ENCODE results near the gene MRAS. TPM values are rescaled to one million over a fixed set of nuclear protein-coding genes. Genes with fewer than 3 reads are reported as not detected.

MRAS gene
- total and polyA plus RNA-seq, 2 of the 4 experiments (the other 2 are of a cell fraction), result 59.3 to 60.6 TPM

- no peak for ATAC-seq (ENCODE audit: low read depth)
- peaks cover 4% of the 10 kb centered on the region for H3K36me3 ChIP-seq (ENCODE audit: control insufficient read depth, insufficient read depth, low read length)
- H3K27me3 ChIP-seq (ENCODE audit: control insufficient read depth, insufficient read depth, low read length), result no peaks in the 10 kb centered on the region
- no peak overlapping the region for H3K14ac ChIP-seq (replicated peaks; ENCODE audit: low read depth, low read length)
- H3K18ac ChIP-seq (ENCODE audit: low read depth, low read length), result no peak overlapping the region
- intact Hi-C loops (cut with micrococcal nuclease) (no loop called here), in situ Hi-C loops (cut with MboI; ENCODE audit: low sequenced_read_pairs) (no loop called here), dilution Hi-C loops (cut with HindIII; ENCODE audit: low sequenced_read_pairs, unreplicated experiment) (no loop called here)
- peaks cover 12% of the 10 kb centered on the region for H3K4me1 ChIP-seq (ENCODE audit: control insufficient read depth, insufficient read depth, low read length)
- H3K23ac ChIP-seq (ENCODE audit: low read depth, low read length), result no peak overlapping the region
- no peak overlapping the region for H4K5ac ChIP-seq (ENCODE audit: low read depth, low read length)
- no peak overlapping the region for H3K4me3 ChIP-seq (ENCODE audit: insufficient read depth, low read depth, low read length)
- no peak overlapping the region for H2BK15ac ChIP-seq (ENCODE audit: low read depth, low read length)
- no peak overlapping the region for H3K27ac ChIP-seq (ENCODE audit: insufficient read depth, low read length)
- TF ChIP-seq FOS (IDR thresholded peaks at IDR 0.05; ENCODE audit: low read depth, low read length), result no peak
- no peak for TF ChIP-seq CTCF (conservative IDR thresholded peaks at IDR 0.05; ENCODE audit: low read depth, low read length)
- no peak for TF ChIP-seq USF2 (IDR thresholded peaks at IDR 0.05; ENCODE audit: low read depth, low read length)
- TF ChIP-seq CEBPB (IDR thresholded peaks at IDR 0.05; ENCODE audit: low read depth, low read length), result no peak
- TF ChIP-seq RAD21 (IDR thresholded peaks at IDR 0.05; ENCODE audit: low read length), result no peak
- TF ChIP-seq RCOR1 (IDR thresholded peaks at IDR 0.05; ENCODE audit: insufficient replicate concordance, low read length), result no peak
- TF ChIP-seq NFE2L2 (IDR thresholded peaks at IDR 0.05; ENCODE audit: low read depth, low read length), result no peak
- no peak for TF ChIP-seq MXI1 (IDR thresholded peaks at IDR 0.05; ENCODE audit: borderline replicate concordance, low read depth, low read length)
- TF ChIP-seq MAZ (IDR thresholded peaks at IDR 0.05; ENCODE audit: borderline replicate concordance, low read depth, low read length), result no peak
- TF ChIP-seq RFX5 (IDR thresholded peaks at IDR 0.05; ENCODE audit: low read depth, low read length), result no peak
- H3K9ac ChIP-seq (ENCODE audit: low read depth, low read length), result no peak overlapping the region
- H3K56ac ChIP-seq (ENCODE audit: extremely low read depth, insufficient read depth, low read length), result no peak overlapping the region
- peaks cover 22 to 30% of the 10 kb centered on the region in 2 experiments for H3K79me1 ChIP-seq (ENCODE audit: low read depth in 1 of 2, low read length in 2 of 2)
- no peak overlapping the region for H3K4ac ChIP-seq (ENCODE audit: low read depth, low read length)
- no peak overlapping the region for H2BK120ac ChIP-seq (ENCODE audit: low read depth, low read length)
- CTCF ChIA-PET, result no interaction called here
- H4K20me1 ChIP-seq (ENCODE audit: insufficient read depth, low read length), result no peaks in the 10 kb centered on the region
- no peak overlapping the region for H2AK5ac ChIP-seq (ENCODE audit: low read depth, low read length)
- 100% methylated on average over 1 to 2 of the region's 5 CpGs for WGBS, 2 experiments (ENCODE audit: extremely low coverage in 2 of 2, insufficient read length in 1 of 2)
- peaks cover 12% of the 10 kb centered on the region for H3K9me1 ChIP-seq (ENCODE audit: insufficient read depth, low read length)
- H2BK20ac ChIP-seq (ENCODE audit: low read depth, low read length), result no peak overlapping the region
- POLR2A ChIA-PET (ENCODE audit: unreplicated experiment), result no interaction called here
- H4K91ac ChIP-seq (ENCODE audit: insufficient read depth, low read depth, low read length), result no peak overlapping the region
- no TSS peak for BruUV-seq (replicated peaks)
- H3K4me2 ChIP-seq (ENCODE audit: low read depth, low read length), result no peak overlapping the region
- no peak overlapping the region for H2AFZ ChIP-seq (replicated peaks; ENCODE audit: low read length, poor library complexity)
- no peak overlapping the region for H2AK9ac ChIP-seq (replicated peaks; ENCODE audit: low read depth, low read length, poor library complexity)
- no peaks in the 10 kb centered on the region for H3K9me3 ChIP-seq (ENCODE audit: control insufficient read depth, insufficient read depth, low read length)
- H2BK5ac ChIP-seq (ENCODE audit: low read depth, low read length, poor library complexity, severe bottlenecking), result no peak overlapping the region
- H4K8ac ChIP-seq (ENCODE audit: low read depth in 2 of 2, low read length in 2 of 2), result no peak overlapping the region
- no peak for DNase-seq
Observed at GRCh38 chr3:138377804-138378203, 29.4 kb downstream of the MRAS start.
